ENCODE data around the gene PPP2R3A. TPM values are rescaled to one million over a fixed set of nuclear protein-coding genes. Genes with fewer than 3 reads are reported as not detected.
"Not testable (repeated sequence)": the region's sequence is repeated elsewhere in the genome, so short reads cannot be mapped to it uniquely, and the experiment has no call there.

Gene PPP2R3A
- polyA plus RNA-seq, 1 donor = 57.6 TPM

- DNase-seq = no peak
These were observed 140.6 kb downstream of the PPP2R3A start for GRCh38 chr3:136106101-136106500.

GRCh38 chr3:136109499-136109898 is 144.0 kb downstream of the PPP2R3A start:
- DNase-seq = no peak

DNA sequence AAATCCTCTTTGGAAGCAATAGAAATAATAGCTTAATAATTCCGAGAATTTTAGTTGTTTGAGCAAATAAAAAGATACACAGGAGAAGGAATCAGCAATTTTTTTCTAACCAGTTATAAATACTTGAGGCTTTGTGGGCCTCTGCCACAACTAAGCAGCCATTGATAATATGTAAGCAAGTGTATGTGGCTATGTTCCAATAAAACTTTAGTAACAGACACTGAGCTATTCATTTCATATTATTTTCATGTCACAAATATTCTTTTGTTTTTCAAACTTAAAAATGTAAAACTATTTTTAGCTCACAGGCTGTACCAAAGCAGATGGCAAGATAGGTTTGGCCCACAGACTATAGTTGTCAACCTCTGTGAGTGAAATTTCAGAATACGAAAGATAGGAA is 145.0 kb downstream of the PPP2R3A start:
- DNase-seq = no peak

- no peak for DNase-seq
These were observed 148.9 kb downstream of the PPP2R3A start for GRCh38 chr3:136114421-136114820.

GRCh38 chr3:136119332-136119731 is 153.8 kb downstream of the PPP2R3A start:
- not testable (repeated sequence) for DNase-seq

- not testable (repeated sequence) for DNase-seq
These were observed 154.3 kb downstream of the PPP2R3A start for GRCh38 chr3:136119783-136120182.

DNA sequence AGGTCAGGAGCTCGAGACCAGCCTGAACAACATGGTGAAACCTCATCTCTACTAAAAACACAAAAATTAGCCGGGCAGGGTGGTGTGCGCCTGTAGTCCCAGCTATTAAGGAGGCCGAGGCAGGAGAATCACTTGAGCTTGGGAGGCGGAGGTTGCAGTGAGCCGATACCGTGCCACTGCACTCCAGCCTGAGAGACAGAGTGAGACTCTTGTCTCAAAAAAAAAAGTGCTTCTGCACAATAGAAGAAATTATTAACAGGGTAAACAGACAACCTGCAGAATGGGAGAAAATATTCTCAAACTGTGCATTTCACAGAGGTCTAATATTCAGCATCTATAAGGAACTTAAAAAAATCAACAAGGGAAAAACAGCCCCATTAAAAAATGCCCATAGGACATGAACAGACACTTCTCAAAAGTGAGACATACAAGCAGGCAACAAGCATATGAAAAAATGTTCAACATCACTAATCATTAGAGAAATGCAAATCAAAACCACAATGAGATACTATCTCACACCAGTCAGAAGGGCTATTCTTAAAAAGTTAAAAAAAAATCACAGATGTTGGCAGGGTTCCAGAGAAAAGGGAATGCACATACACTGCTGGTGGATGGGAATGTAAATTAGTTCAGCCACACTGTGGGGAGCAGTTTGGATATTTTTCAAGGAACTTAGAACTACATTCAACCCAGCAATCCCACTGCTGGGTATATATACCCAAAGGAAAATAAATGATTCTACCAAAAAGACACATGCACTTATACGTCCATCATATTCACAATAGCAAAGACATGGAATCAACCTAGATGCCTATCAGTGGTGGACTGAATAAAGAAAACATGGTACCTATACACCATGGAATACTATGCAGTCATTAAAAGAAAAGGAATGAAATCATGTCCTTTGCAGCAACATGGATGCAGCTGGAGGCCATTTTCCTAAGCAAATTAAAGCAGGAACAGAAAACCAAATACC is 155.1 kb downstream of the PPP2R3A start:
- DNase-seq = no peak

DNA sequence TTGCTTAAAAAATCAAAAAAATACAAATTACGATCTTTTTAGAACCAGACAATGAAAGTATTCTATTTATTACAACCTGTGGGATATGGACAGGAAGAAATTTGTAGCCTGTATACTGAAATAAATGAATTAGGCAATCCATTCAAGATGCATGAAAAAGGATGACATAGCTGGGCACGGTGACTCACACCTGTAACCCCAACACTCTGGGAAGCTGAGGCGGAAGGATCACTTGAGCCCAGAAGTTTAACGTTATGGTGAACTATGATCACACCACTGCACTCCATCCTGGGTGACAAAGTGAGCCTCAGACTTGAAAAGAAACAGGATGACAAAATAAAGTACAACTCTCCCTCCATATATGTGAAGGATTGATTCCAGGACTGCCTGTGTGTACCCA is 156.5 kb downstream of the PPP2R3A start:
- no peak for DNase-seq

GRCh38 chr3:136131647-136132046 is 166.1 kb downstream of the PPP2R3A start:
- DNase-seq = not testable (repeated sequence)

DNA sequence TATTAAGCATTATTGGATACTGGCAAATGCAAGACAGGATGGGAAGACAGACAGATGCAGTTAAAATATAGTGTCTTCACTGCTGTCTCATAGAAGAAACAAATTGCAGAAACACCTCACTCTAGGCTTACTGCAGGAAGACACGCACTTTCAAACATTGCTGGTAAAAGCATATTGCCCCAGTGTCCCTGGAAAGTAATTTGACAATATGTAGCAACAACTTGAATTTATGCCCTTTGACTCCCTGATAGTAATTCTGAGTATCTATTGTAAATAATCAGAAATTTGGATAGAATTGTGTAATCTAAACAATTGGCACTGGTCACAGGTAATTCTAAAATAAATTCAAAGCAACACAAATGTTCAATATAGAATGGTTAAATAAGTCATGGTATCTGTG is 168.6 kb downstream of the PPP2R3A start:
- no peak for DNase-seq

DNA sequence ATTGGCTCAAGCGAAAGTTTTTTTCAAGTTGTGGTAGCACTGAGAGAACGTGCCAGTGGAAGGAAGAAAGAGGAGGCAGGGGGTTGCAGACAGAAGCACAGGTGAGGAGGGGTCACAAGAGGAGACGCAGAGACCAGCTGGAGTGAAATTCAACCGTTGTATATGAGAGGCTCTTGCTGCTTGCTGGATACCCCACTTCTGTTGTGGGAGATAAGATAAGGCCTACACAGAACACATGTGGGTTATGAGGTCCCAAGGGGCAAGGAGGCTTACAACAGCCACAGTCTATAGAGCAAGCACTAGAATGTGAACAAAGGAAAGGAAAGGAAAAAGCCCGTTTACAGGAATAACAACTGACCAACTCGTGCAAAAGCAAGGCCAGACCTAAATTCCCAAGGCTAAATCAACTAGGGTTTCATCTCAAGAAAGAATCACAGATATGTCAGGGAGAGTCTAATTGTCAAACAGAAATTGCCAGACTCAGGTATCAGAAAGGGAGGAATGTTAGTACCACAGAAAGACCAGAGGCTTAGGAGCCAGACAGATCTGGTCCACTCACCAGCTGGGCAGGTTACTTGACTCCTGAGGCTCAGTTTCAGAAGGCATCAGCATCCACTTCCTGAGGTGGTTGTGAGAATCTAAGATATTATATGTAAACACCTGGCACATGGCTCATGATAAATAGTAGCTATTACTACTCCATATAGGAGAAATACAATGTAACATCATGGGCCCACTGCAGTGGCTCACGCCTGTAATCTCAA is 169.7 kb downstream of the PPP2R3A start:
- DNase-seq = no peak

DNA sequence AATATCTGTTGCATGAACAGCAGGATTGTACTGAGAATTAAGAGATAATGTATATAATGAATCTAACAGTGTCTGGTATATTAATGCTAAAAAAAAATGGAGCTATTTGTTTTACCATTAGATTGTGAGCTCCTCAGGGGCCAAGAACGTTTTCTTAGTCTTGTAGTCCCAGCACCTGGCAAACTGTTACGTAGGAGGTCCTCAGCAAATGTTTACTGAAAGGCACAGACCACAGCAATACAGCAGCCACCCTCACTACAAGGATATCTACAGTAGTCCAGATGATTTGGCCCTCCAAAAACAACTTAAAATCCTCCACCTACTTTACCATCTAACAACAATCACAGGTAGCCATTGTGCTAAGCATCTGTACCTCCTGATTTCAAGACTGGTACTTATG is 170.9 kb downstream of the PPP2R3A start:
- DNase-seq = no peak

DNA sequence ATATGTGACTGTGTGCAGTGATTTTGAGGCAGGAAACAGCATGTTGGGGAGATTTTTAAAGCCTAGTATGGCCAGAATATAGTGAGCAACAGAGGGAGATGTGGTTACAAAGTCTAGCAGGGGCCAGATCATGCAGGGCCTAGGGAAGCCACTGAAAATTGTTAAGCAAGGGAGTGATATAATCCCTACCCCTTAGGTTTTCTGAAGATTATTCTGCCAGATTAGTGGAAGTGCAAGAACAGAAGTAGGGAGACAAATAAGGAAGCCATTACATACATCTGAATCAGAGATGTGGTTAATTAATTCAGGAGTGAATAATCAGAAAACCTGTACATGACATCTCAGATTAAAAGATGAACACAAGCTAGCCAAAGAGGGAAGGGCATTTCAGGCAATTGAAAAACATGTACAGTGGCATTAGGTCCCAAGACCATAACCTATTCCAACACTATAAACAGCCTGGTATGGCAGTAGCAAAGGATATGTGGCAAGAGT is 175.8 kb downstream of the PPP2R3A start:
- DNase-seq = no peak

- no peak for DNase-seq
These were observed 176.4 kb downstream of the PPP2R3A start for GRCh38 chr3:136141891-136142290.

DNA sequence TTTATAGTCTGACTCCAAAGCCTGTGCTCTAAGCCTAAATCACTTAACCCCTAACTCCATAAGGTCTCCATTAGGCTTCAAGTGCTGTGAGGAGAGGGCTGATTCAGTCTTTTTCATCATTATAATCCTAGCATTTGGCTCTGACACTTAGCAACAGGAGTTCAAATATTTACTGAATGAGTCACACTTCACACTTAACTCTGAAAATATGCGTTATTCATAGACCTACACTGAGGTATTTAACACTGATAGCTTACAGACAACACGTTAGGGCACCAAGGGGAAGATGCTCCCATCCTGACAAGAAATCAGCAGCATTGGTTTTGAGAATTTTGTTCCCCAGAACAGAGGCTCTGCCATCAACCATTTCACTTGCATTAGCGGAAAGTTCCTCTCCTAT is 177.1 kb downstream of the PPP2R3A start:
- no peak for DNase-seq

DNA sequence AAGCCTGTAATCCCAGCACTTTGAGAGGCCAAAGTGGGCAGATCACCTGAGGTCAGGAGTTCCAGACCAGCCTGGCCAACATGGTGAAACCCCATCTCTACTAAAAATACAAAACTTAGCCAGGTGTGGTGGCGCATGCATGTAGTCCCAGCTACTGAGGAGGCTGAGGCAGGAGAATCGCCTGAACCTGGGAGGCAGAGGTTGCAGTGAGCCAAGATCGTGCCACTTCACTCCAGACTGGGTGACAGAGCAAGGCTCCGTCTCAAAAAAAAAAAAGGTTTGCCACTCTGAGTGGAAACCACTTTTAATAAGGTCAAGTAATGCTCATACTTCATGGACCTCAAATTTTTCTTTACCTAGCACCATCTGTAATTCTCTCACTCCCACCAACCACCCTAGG is 178.9 kb downstream of the PPP2R3A start:
- not testable (repeated sequence) for DNase-seq

DNA sequence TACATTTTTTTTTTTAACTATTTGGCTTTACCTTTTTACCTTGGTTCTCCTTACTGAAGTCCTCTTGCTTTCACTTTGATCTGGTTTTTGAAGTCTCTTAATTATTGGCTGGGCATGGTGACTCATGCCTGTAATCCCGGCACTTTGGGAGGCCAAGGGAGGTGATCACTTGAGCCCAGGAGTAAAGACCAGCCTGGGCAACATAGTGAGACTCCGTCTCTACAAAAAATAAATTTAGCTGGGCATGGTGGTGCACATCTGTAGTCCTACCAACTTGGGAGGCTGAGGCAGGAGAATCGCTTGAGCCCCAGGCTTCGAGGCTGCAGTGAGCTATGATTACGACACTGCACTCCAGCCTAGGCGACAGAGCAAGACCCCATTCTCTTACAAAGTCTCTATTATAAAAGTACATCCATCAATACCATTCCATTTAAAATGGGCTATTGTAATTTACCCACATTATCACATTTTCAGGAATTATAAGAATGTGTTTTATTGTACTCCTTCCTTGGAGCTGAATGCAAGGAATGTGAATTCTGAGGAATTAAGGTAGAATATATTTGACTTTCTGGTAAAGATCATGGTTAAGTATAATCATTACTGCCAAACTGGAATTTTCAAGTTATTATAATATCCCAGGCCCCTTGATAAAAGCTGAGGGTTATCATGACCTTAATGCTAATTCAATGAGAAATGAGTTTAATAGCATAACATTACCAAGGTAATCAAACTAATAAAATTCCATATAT is 181.6 kb downstream of the PPP2R3A start:
- DNase-seq = no peak

DNA sequence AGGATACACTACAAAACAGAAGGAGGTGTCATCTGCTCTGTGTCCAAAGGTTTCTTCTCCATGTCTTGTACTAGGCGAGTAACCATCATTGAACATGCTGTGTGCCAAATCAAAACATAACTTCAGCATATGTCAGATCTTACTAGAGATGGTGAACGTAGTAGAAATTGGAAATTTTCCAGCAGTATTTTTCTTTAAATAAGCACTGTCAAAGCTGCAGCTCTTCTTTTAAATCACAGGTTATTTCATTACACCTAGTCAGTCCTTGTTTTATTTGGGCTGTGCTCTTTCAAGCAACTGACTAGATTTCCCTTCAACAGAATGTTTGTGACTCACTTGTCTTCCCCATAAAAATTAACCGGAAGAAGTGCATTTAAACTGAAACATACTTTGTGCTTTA is 184.1 kb downstream of the PPP2R3A start:
- no peak for DNase-seq

DNA sequence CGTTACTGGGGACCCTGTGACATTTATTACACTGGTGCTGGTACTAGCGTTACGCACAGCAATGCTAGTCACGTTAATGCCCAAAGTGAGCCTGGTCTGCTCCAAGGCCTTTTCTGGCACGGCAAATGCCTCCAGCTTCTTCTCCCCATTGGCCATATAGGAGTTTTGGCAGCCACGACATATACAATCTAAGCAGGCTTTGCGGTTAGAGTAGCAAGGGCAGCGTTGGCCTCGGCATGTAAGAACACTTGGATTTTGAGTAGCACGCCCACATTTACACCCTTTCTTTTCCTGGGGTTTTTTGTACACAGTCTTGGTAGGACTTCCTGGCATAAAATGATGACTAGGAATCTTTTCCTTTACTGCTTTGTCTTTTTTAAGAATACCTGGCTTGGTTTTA is 185.7 kb downstream of the PPP2R3A start:
- no peak for DNase-seq

GRCh38 chr3:136152176-136152843 is 186.8 kb downstream of the PPP2R3A start:
- no peak for DNase-seq

GRCh38 chr3:136152963-136153362 is 187.4 kb downstream of the PPP2R3A start:
- DNase-seq = no peak

- DNase-seq = no peak
These were observed 196.0 kb downstream of the PPP2R3A start for GRCh38 chr3:136161516-136161915.

All from hindlimb muscle (tissue), 1 donor.